Measurements from ENCODE around the gene MYO15A.

MYO15A gene

DNA sequence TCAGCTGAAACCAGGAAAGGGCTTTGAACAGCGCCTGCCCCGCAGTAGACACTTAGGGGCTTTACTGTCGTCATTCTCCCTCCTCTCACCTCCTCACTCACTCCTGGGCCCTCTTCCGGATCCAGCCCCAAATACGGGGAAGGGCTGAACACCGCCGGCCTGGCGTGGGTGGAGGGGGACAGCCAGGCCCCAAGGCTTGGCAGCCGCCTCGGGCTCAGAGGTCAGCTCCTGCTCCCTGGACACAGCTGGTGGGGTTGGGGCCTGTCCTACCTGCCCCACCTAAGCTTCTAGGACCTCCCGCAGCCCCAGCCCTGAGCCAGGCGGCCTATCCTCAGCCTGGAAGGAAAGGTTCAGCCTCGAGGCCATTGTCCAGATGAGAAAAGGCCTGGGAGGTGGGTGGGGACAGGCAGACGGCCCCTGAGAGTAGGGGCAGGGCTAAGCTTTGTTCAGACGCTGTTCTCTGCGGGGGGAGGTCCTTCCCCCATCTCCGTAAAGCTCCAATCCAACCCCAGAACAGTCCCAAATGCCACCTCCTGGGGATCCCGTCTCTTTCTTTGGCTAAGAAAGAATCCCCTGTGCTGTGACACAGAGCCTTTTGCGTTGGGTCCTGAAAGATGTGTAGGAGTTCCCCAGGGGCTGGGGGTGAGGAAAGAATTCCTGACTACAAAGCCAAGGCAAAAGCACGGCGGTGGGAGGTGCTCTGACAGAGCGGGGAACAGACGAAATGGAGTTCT is 116.0 kb downstream of the MYO15A start:
- no peak for DNase-seq

- DNase-seq: peak; percentile 87
These were observed 116.6 kb downstream of the MYO15A start, which contains the start of gene LLGL1 for GRCh38 chr17:18225121-18225641. LLGL1 (plus strand) TSS chr17:18225635; CDS start chr17:18225683, 48 bp downstream.

DNA sequence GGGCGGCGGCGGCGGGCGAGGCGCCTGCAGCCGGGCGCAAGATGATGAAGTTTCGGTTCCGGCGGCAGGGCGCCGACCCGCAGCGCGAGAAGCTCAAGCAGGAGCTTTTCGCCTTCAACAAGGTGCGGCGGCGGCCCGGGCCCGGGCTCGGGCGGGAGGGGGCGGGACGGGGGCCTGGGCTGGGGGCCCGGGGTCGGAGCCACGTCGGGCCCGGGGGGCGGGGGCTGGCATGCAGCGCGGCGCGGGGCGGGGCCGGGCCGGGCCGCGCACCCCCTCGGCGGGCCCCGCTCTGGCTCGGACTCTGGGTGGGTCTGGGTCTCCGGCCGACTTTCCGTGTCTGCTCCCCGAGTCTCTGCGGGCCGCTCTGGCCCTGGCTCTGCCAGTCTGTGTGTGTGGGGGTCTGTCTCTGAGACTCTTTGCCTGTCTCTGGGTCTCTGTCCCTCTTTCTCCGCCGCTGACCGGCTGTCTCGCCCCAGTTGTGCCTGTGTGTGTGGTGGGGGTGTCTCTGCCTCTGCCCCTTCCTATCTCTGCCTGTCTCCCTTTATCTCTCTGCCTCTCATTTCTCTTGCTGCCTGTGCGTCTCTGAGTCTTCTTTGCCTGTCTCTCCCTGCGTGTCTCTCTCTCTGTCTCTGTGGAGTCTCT is 117.2 kb downstream of the MYO15A start:
- no peak for DNase-seq

- DNase-seq: no peak
These were observed 117.9 kb downstream of the MYO15A start for GRCh38 chr17:18226284-18226945.

GRCh38 chr17:18227635-18228034 is 119.1 kb downstream of the MYO15A start:
- DNase-seq: no peak

DNA sequence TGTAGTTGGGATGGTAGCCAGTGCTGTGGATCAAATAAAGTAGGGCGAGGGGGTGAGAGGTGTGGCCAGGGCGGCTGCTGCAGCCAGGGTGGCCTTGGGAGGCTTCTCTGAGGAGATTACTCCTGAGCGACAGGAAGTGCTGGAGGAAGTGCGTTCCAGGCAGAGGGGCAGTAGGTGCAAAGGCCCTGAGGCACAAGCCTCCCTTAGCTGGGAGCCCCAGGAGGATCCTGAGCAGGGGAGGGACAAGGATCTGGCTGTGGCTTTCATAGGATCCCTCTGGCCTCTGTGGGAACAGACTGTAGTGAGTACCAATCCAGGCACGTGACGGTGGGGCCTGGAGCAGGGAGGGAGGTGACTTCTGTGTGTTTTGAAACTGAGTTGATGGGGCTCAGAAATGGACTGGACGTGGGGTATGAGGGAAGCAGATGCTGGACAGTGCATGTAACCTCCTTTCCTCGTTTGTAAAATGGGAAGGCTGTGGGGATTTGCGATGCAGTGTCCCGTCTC is 119.7 kb downstream of the MYO15A start:
- no peak for DNase-seq

GRCh38 chr17:18229254-18229653 is 120.7 kb downstream of the MYO15A start:
- DNase-seq: no peak

All from amniotic stem cell (primary cell).